K562 (cell line): ENCODE measurements around the gene RAB39B.

ENCODE experiments used
- ETV5 ChIP-seq: sonication (generic); formaldehyde crosslinking; IDR thresholded peaks from 2 replicates; pipeline ENCODE4 v1.4.0; 2020; ENCODE audit warnings: low read depth, mild to moderate bottlenecking, missing genetic modification reagents
- GATAD2B ChIP-seq: fragments of 450-650 bp; IDR thresholded peaks from 2 replicates; pipeline ENCODE4 v1.6.1; 2017; ENCODE audit warnings: mild to moderate bottlenecking, borderline replicate concordance
- JUN ChIP-seq, 2 experiments: sonication (generic) in 1 of 2; formaldehyde crosslinking in 1 of 2; IDR thresholded peaks; 2 replicates each; pipeline versions ENCODE4 v1.6.1 to v1.8.0; 2012 to 2022; ENCODE audit warnings: borderline replicate concordance in 2 of 2, mild to moderate bottlenecking in 2 of 2, improper control_type of control experiment in 1 of 2, low read depth in 1 of 2, low read length in 1 of 2, missing genetic modification reagents in 1 of 2
- MYC ChIP-seq, 2 experiments: fragments of 250-450 bp in 1 of 2; sonication (Bioruptor Pico) in 1 of 2; IDR thresholded peaks; 2 replicates each; pipeline versions ENCODE4 v1.5.1 to v1.6.1; 2012 to 2021; ENCODE audit warnings: low read depth in 2 of 2, borderline replicate concordance in 1 of 2, improper control_type of control experiment in 1 of 2, low read length in 1 of 2, mild to moderate bottlenecking in 1 of 2, moderate library complexity in 1 of 2
- ZNF561 ChIP-seq: fragments of 450-650 bp; formaldehyde crosslinking; conservative IDR thresholded peaks from 2 replicates; pipeline ENCODE4 v1.4.0; 2020; ENCODE audit warnings: mild to moderate bottlenecking, moderate library complexity
- TF ChIP-seq, protein P1 (sequence below), 2 experiments: IDR thresholded peaks; 2 replicates each; pipeline ENCODE4 v1.6.1; 2012; ENCODE audit warnings: improper control_type of control experiment in 2 of 2, low read depth in 2 of 2, low read length in 2 of 2, borderline replicate concordance in 1 of 2

DNA sequence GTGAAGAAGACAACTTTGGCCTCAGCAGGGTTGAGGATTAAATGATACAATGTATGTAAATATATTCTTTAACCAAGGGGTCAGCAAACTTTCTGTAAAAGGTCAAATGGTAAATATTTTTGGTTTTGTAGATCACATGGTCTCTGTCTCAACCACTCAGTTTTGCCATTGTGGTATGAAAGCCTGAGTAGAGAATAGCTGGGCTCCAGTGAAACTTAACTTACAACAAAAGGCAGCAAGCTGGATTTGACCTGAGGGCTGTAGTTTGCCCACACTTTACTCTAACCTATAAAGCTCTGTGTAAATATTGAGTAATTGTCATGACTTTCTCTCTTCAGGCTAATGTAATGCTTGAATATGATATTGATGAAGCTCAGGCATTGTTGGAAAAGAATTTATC lies 28.4 kb downstream of the RAB39B start:
- no peak for TF ChIP-seq GATAD2B
- no peak for TF ChIP-seq ETV5 (CRISPR knock-in tag)
- TF ChIP-seq, protein P1, sequence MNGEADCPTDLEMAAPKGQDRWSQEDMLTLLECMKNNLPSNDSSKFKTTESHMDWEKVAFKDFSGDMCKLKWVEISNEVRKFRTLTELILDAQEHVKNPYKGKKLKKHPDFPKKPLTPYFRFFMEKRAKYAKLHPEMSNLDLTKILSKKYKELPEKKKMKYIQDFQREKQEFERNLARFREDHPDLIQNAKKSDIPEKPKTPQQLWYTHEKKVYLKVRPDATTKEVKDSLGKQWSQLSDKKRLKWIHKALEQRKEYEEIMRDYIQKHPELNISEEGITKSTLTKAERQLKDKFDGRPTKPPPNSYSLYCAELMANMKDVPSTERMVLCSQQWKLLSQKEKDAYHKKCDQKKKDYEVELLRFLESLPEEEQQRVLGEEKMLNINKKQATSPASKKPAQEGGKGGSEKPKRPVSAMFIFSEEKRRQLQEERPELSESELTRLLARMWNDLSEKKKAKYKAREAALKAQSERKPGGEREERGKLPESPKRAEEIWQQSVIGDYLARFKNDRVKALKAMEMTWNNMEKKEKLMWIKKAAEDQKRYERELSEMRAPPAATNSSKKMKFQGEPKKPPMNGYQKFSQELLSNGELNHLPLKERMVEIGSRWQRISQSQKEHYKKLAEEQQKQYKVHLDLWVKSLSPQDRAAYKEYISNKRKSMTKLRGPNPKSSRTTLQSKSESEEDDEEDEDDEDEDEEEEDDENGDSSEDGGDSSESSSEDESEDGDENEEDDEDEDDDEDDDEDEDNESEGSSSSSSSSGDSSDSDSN (IDR thresholded peaks at IDR 0.05; ENCODE audit: borderline replicate concordance in 1 of 2, low read depth in 2 of 2, low read length in 2 of 2) = no peak
- TF ChIP-seq MYC (IDR thresholded peaks at IDR 0.05; ENCODE audit: low read depth, low read length) = no peak
- TF ChIP-seq MYC (CRISPR knock-in tag; IDR thresholded peaks at IDR 0.05; ENCODE audit: borderline replicate concordance, low read depth) = no peak
- TF ChIP-seq ZNF561 (CRISPR knock-in tag) = no peak
- no peak for TF ChIP-seq JUN (IDR thresholded peaks at IDR 0.05; ENCODE audit: borderline replicate concordance, low read depth, low read length)
- no peak for TF ChIP-seq JUN (CRISPR knock-in tag; IDR thresholded peaks at IDR 0.05; ENCODE audit: borderline replicate concordance)
